Liver (tissue), 3 donors: ENCODE results near the gene POP4.

ENCODE experiments used
- FOXA1 ChIP-seq: IDR thresholded peaks from 2 replicates; pipeline ENCODE4 v1.6.1; 2016; ENCODE audit warnings: antibody characterized with exemption
- HNF4A ChIP-seq, 2 donors: conservative IDR thresholded peaks; 2 replicates each; pipeline ENCODE4 v1.6.1; 2016; ENCODE audit warnings: antibody characterized with exemption in 2 of 2, mild to moderate bottlenecking in 2 of 2
- JUND ChIP-seq, 2 donors: IDR thresholded peaks; 2 replicates each; pipeline ENCODE4 v1.6.1; 2016; ENCODE audit warnings: antibody characterized with exemption in 2 of 2
- RAD21 ChIP-seq, 2 donors: IDR thresholded peaks; 2 replicates each; pipeline ENCODE4 v1.6.1; 2016; ENCODE audit warnings: antibody characterized with exemption in 2 of 2, mild to moderate bottlenecking in 2 of 2
- RXRA ChIP-seq, 2 donors: IDR thresholded peaks; 2 replicates each; pipeline ENCODE4 v1.6.1; 2017 to 2018; ENCODE audit warnings: antibody characterized with exemption in 2 of 2, mild to moderate bottlenecking in 1 of 2
- SP1 ChIP-seq: IDR thresholded peaks from 2 replicates; pipeline ENCODE4 v1.6.1; 2018; ENCODE audit warnings: antibody characterized with exemption, mild to moderate bottlenecking
- TAF1 ChIP-seq: conservative IDR thresholded peaks from 2 replicates; pipeline ENCODE4 v1.6.1; 2016; ENCODE audit warnings: antibody characterized with exemption, mild to moderate bottlenecking
- YY1 ChIP-seq: IDR thresholded peaks from 2 replicates; pipeline ENCODE4 v1.6.1; 2016; ENCODE audit warnings: antibody characterized with exemption, mild to moderate bottlenecking
- TF ChIP-seq, protein P1 (sequence below): fragments of 150-350 bp; IDR thresholded peaks from 2 replicates; pipeline ENCODE4 v1.5.1; 2017; ENCODE audit warnings: improper control_type of control experiment, low read depth, low read length; ENCODE audit not compliant: missing input control
- TF ChIP-seq, protein P2 (sequence below): IDR thresholded peaks from 2 replicates; pipeline ENCODE4 v1.6.1; 2016; ENCODE audit warnings: antibody characterized with exemption
- TF ChIP-seq, protein P3 (sequence below): IDR thresholded peaks from 2 replicates; pipeline ENCODE4 v1.6.1; 2016; ENCODE audit warnings: antibody characterized with exemption, mild to moderate bottlenecking
- donor health status: healthy.
- donor health status: healthy.

DNA sequence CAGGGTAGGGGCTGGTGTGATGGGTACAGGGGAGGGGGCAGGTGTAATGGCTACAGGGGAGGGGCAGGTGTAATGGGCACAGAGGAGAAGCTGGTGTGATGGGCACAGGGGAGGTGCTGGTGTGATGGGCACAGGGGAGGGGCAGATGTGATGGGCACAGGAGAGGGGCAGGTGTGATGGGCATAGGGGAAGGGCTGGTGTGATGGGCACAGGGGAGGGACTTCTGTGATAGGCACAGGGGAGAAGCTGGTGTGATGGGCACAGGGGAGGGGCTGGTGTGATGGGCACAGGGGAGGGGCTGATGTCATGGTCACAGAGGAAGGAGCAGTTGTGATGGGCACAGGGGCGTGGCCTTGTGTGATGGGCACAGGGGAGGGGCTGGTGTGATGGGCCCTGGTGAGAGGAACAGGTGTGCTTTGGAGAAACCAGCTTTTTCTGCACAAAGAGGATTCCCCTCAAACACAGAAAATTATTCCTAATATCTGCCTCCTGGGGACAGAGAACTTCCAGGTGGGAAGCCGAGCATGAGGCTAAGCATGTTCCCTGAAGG is 38.6 kb upstream of the POP4 start:
- TF ChIP-seq, protein P1, sequence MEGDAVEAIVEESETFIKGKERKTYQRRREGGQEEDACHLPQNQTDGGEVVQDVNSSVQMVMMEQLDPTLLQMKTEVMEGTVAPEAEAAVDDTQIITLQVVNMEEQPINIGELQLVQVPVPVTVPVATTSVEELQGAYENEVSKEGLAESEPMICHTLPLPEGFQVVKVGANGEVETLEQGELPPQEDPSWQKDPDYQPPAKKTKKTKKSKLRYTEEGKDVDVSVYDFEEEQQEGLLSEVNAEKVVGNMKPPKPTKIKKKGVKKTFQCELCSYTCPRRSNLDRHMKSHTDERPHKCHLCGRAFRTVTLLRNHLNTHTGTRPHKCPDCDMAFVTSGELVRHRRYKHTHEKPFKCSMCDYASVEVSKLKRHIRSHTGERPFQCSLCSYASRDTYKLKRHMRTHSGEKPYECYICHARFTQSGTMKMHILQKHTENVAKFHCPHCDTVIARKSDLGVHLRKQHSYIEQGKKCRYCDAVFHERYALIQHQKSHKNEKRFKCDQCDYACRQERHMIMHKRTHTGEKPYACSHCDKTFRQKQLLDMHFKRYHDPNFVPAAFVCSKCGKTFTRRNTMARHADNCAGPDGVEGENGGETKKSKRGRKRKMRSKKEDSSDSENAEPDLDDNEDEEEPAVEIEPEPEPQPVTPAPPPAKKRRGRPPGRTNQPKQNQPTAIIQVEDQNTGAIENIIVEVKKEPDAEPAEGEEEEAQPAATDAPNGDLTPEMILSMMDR: no peak
- TF ChIP-seq, protein P2, sequence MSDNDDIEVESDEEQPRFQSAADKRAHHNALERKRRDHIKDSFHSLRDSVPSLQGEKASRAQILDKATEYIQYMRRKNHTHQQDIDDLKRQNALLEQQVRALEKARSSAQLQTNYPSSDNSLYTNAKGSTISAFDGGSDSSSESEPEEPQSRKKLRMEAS: no peak
- TF ChIP-seq TAF1: no peak
- no peak for TF ChIP-seq RAD21 (IDR thresholded peaks at IDR 0.05)
- no peak for TF ChIP-seq YY1
- TF ChIP-seq, protein P3, sequence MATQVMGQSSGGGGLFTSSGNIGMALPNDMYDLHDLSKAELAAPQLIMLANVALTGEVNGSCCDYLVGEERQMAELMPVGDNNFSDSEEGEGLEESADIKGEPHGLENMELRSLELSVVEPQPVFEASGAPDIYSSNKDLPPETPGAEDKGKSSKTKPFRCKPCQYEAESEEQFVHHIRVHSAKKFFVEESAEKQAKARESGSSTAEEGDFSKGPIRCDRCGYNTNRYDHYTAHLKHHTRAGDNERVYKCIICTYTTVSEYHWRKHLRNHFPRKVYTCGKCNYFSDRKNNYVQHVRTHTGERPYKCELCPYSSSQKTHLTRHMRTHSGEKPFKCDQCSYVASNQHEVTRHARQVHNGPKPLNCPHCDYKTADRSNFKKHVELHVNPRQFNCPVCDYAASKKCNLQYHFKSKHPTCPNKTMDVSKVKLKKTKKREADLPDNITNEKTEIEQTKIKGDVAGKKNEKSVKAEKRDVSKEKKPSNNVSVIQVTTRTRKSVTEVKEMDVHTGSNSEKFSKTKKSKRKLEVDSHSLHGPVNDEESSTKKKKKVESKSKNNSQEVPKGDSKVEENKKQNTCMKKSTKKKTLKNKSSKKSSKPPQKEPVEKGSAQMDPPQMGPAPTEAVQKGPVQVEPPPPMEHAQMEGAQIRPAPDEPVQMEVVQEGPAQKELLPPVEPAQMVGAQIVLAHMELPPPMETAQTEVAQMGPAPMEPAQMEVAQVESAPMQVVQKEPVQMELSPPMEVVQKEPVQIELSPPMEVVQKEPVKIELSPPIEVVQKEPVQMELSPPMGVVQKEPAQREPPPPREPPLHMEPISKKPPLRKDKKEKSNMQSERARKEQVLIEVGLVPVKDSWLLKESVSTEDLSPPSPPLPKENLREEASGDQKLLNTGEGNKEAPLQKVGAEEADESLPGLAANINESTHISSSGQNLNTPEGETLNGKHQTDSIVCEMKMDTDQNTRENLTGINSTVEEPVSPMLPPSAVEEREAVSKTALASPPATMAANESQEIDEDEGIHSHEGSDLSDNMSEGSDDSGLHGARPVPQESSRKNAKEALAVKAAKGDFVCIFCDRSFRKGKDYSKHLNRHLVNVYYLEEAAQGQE: no peak
- no peak for TF ChIP-seq RXRA (IDR thresholded peaks at IDR 0.05)
- no peak for TF ChIP-seq SP1
- TF ChIP-seq FOXA1: no peak
- TF ChIP-seq HNF4A (conservative IDR thresholded peaks at IDR 0.05): no peak
- no peak for TF ChIP-seq JUND (IDR thresholded peaks at IDR 0.05)
